Measurements from ENCODE around the gene MYCBP.
"Not testable (repeated sequence)": the region's sequence is repeated elsewhere in the genome, so short reads cannot be mapped to it uniquely, and the experiment has no call there.

The MYCBP gene

DNA sequence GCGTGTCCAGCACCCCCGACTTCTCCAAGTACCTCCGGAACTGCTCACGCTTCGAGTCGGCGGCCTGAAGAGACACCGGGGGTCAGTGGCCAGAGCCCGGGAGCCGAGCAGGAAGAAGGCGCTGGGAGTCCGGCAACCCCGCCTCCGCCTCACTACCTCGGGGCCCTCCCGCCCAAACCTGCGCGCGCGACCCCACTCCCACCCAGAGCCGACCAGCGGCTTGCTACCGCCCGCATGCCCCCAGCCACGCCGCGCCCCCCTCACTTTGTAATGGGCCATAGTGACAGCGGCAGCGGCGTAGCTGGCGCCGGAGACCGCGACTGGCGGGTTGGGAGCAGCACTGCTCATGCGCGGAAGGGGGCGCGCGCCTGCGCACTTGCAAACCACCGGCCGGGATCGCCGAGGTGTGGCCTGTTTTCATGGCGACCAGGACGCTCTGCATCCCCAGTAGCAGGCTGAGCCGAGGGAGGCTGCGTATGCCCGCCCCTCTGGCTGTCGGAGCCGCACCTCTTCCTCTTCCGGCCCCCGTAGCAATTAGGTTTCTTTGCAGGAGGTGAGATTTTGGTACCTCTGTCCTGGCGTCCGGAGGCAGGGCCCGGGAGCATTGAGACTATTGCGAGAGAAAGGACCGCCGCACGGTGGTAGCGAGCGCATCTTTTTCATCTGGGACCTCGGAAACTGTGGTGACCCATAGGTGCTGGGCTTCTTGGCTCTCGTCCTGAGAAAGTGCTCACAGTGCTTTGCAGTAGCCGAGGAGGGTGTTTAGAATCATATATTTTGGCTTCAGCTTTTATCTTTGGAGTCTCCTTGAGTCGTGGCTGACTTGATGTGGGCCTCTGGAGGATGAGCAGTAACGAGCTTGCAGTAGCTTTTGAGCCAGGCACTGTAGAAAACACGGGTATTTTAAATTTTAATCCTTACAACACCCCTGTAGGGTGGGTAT is at the start of gene MYCBP:
TSS of gene MYCBP (minus strand) at position 322 of the 943 bp plus-strand sequence. CDS start at position 279, 43 bp downstream.
- DNase-seq (ENCODE audit: low read depth in 2 of 2), result peak; percentile 92 to 95

- no peak for DNase-seq (ENCODE audit: low read depth in 2 of 2)
Measured at GRCh38 chr1:38919130-38919529, 46.0 kb upstream of the MYCBP start.

GRCh38 chr1:38918568-38918967 is 45.4 kb upstream of the MYCBP start:
- no peak for DNase-seq (ENCODE audit: low read depth in 2 of 2)

DNA sequence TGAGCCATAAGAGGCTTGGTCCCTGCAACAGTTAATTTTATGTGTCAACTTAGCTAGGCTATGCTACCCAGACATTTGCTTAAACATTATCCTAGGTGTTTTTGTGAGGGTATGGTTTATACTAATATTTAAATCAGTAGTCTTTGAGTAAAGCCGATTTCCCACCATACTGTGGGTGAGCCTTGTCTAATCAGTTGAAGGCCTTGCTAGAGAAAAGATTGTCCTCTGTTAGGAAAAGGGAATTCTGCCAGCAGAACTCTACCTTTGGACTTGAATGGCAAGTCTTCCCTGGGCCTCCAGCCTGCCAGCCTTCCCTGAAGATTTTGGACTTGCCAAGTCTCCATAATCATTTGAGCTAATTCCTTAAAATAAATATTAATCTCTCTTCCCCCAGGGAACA is 44.6 kb upstream of the MYCBP start:
- no peak for DNase-seq (ENCODE audit: low read depth in 2 of 2)

DNA sequence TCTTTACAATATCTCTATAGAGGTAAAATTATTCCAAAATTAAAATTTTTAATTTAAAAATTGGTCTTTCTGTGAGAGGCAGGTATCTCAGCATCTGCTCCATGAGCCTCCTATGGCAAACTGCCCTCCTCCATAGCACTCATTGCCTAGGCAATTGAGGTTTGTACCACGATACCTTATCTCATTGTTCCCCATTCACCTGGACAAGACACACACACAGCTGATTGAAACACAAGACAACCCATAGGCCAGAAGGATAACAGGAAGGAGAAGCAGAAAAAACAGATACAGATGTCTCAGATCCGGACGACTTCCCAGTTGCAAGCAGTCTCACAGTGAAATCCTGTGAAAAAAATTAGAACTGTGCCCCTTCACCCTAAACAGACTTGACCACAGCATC is 44.2 kb upstream of the MYCBP start:
- DNase-seq (ENCODE audit: low read depth in 2 of 2), result no peak

DNA sequence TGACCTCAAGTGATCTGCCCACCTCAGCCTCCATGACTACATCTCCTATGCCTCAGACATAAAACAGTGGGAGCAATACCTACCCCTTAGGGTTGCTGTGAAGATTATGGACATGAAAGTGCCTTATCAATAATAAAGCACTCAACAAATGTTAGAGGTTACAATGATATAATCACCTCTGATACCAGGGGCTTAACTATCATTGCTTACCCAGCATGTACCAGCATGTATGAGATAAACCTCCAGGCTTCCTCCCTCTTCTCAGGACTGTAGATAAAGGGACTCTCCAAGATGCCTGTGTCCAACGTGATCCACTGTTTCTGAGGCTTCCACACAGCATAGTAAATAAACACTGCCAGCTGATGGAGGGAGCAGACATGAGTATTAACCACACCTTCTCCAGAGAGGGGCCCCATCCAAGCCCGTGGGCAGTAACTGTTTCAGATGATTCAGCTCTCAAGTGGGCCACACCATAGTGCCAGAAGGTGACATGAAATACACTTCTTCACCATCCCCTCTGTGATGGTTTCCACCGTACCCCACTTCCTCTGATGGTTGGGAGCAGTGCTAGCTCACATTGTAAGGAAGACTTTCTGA is 42.3 kb upstream of the MYCBP start:
- no peak for DNase-seq (ENCODE audit: low read depth in 2 of 2)

- DNase-seq (ENCODE audit: low read depth in 2 of 2), result not testable (repeated sequence)
Measured at GRCh38 chr1:38914908-38915307, 41.8 kb upstream of the MYCBP start.

- DNase-seq (ENCODE audit: low read depth in 2 of 2), result no peak
Measured at GRCh38 chr1:38908821-38909220, 35.7 kb upstream of the MYCBP start.

GRCh38 chr1:38905985-38906384 is 32.8 kb upstream of the MYCBP start:
- no peak for DNase-seq (ENCODE audit: low read depth in 2 of 2)

DNA sequence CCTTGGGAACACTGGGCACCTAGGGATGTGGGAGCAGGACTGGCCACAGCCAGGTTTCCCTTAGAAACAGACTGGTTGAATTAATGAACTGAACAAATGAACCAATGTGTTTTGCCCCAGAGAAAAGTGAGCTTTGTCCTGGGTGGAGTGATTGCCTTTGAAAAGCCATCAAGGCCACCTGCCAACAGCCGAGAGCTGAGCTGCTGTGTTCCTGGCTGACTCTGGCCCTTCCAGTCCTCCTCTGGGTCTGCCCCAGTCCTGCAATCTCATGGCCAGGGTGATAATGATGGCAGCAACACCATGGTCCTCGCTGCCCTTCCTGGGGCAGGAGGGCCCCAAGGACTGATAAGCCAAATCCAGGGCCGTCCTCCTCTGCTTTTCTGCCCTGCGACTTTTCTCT is 26.4 kb upstream of the MYCBP start:
- no peak for DNase-seq (ENCODE audit: low read depth in 2 of 2)

DNA sequence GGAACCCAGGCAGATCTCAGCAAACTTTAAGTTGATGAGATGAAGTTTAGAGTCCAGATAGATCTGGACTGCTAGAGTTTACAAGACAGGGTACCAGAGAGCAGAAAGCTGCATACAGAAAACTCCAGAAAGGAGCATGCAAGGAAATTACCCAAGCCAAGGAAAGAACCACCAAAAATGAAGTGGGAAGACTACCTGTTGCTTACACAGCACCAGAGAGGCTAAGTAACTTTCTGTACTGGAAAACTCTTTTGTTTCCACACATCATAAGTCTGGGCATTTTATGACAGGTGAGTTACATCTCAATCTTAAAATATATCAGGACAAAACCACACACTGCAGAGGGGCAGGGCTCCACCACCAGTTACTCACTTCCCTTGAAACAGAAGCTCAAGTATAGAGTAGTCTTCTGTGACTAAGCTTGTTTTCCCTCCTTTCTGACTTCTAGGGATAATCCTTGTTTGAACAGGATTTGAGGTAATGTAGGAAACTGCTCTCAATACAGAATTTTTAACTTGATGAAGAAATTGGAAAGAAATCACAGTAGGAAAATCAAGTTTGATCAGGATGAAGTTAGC is 25.6 kb upstream of the MYCBP start:
- no peak for DNase-seq (ENCODE audit: low read depth in 2 of 2)

DNA sequence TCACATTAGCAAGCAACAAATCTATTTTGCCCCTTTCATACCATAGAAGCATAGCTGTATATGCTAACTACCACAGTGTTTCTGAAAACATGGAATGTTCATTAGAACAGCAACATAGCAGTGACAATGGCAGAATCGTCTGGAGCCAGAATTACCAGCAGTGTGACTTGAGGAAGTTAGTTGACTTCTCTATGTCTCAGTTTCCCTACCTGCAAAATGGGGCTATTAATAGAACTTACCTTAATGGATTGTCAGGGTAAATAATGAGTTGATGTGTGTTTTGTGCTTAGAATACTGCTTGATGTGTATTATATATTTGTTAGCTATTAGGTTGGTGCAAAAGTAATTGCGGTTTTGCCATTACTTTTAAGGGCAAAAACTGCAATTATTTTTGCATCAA is 23.0 kb upstream of the MYCBP start:
- no peak for DNase-seq (ENCODE audit: low read depth in 2 of 2)

GRCh38 chr1:38892976-38893375 is 19.8 kb upstream of the MYCBP start:
- DNase-seq (ENCODE audit: low read depth in 2 of 2), result no peak

DNA sequence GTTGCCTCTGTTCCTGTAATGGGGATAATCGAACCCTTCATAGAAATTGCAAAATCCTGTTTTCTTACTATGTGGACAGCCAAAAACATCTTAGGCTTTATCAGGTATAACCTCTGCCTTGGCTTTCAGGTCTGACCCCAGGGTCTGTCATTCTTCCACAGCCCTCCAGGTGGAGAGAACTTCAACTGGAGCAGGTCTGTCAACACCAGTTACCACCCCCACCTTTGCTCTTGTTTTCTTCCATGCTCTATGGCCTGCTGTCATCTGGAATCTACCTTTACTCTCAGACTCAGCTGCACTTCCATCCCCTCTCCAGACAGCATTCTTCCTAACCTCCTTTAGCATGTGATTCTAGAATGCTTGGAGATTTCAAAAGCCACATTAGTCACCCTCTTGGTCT is 18.6 kb upstream of the MYCBP start:
- DNase-seq (ENCODE audit: low read depth in 2 of 2), result no peak

- DNase-seq (ENCODE audit: low read depth in 2 of 2), result no peak
Measured at GRCh38 chr1:38889589-38889988, 16.4 kb upstream of the MYCBP start.

DNA sequence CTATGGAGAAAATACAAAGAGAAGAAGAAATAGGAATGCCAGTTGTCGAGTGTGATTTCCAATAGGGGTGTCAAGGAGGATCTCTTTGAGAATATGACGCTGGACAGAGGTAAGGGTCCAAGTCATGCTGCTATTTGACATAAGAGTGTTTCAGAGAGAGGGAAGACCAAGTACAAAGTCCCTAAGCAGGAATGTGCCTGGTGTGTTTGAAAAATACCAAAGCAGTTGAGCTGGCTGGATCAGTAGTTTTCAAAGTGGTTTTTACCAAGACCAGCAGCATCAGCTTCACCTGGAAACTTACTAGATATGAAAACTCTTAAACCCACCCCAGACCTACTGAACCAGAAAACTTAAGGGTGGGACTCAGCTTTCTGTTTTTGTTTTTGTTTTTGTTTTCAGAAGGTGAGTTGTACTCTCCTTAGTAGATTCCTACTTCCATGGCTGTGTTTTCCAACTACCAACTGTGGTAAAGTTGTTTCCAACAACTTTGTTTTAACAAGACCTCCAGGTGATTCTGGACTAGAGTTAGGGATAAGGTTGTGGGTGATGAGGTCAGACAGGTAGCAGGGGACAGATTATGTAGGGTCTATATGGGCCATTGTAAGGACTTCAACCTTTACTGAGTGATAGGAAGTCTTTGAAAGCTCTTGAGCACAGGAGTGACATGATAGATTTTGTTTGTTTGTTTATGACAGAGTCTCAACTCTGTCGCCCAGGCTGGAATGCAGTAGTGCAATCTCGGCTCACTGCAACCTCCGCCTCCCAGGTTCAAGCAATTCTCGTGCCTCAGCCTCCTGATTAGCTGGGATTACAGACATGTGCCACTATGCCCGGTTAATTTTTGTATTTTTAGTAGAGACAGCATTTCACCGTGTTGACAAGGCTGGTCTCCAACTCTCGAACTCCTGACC is 15.5 kb upstream of the MYCBP start:
- no peak for DNase-seq (ENCODE audit: low read depth in 2 of 2)

DNA sequence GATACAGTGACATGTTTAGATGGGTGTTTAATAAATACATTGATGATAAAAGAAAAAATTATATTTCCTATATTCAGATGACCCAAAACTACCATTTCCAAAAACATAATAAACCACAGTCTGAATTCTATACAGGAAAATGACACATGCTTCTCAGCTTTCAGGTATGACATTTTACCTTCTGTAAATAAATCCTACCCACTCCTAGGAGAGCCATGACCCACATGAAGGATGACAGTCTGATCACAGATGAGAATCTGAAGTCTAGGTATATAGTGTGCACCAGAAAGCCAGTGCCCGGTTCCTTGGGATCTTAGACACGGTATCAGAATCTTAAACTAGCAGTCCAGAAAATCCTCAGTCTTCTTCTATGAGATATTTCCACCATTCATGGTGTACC is 11.9 kb upstream of the MYCBP start:
- DNase-seq (ENCODE audit: low read depth in 2 of 2), result no peak

- no peak for DNase-seq (ENCODE audit: low read depth in 2 of 2)
Measured at GRCh38 chr1:38881487-38881886, 8.3 kb upstream of the MYCBP start, which contains the start of gene GJA9. TSS of gene GJA9 (minus strand) at chr1:38881587. CDS start at chr1:38876098, 5,489 bp downstream.

DNA sequence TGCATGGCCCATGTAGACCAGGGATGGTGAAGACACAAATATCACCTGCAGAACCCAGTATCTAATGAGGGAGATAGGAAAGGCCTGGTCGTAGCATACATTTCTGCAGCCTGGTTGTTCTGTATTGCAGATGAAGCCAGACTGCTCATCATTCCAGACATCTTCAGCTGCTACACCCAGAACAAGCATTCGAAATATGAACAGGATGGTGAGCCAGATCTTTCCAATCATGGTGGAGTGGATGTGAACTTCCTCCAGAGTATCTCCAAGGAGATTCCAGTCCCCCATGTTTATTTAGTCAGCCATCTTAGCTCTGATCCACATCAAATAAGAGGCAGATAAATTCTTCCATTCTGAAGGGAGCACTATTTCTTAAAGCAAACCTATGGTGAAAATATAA is 2.7 kb upstream of the MYCBP start:
- no peak for DNase-seq (ENCODE audit: low read depth in 2 of 2)

DNA sequence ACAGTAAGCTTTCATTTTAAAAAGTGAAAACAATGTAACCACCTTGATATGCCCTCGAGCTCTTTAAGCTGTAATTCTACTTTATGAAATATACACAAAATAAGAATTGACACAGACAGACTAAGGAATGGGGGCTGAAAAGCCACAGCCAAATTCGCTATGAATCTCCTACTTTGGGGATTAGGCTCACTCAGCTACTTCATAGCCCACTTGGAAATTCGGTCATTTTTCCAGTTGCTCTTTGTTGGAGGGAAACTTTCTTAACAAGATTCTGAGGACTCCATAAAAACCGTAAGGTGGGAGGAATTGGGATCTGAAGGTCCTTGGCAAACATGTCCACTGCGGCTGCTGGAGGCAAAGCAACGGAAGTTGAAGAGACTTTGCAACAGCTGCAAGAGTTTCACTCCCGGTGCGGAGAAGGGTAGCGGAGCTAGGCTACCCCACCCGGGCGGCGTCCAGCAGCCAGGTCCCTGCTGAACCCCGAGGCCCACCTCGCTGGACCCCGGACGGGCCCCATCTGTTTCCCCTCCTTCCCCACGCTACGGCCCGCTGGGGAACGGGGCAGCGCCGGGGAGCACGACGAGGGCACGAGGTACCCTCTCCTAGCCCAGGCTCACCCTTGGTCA is 634 bp downstream of the MYCBP start:
- DNase-seq (ENCODE audit: low read depth in 2 of 2), result peak in 1 of 2 donors; percentile 10

GRCh38 chr1:38870996-38871395 is 2.2 kb downstream of the MYCBP start:
- DNase-seq (ENCODE audit: low read depth in 2 of 2), result no peak

All from stimulated activated CD4-positive, alpha-beta T cell treated with anti-CD3 and anti-CD28 coated beads, Interleukin-1b, Interleukin-23, amount 100 ng/mL, for 4 hours (primary cell).